ENCODE measurements around the gene ATP6V0A4. TPM values are rescaled to one million over a fixed set of nuclear protein-coding genes. Genes with fewer than 3 reads are reported as not detected.

ATP6V0A4 gene
- total RNA-seq, 2 donors from 2014 or later, result 0.29 to 0.44 TPM

DNA sequence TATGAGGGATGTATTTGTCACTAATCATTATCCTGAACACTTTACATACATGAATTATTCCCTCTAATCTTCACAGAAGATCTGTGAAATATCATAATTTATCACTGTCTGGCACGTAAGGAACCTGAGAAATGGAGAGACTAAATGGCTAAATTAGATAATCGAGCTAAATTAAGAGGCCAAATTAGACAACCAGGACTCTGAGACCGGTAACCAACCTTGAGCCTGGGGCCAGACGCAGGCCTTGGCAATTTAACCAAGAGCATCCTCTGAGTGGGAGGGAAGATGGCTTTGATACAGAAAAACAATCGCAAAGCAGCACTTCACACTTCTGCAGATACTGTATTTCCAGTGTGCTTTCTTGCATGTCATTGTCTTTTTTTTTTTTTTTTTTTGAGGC, 118.2 kb downstream of the ATP6V0A4 start:
- H3K27ac Mint-ChIP-seq, result no peak overlapping the region

DNA sequence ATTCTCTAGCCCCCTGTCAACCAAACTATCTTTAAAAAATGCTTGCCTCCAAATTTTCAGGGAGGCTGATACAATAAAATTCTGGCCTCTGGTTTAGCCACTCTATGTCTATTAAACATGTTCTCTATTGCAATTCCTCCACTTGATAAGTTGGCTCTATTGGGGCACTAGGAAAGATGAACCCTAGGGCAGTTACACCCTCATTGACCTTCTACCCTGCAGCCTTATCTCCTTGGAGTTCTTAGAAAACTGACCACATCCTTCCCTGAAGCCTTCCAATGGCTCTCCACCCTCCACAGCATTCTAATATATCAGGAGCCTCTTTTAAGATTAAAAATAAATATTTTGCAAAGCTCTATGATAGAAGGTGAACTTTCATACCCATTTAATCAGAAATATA, 127.4 kb downstream of the ATP6V0A4 start:
- Mint-ChIP-seq H3K36me3 (ENCODE audit: low read depth) (no peaks in the 10 kb centered on the region), H3K4me3 (no peak overlapping the region), H3K9me3 (peaks cover 16% of the 10 kb centered on the region), H3K4me1 (peaks cover 15% of the 10 kb centered on the region), H3K27ac (no peak overlapping the region), H3K27me3 (ENCODE audit: insufficient read depth) (no peaks in the 10 kb centered on the region)
- Histone ChIP-seq H3K4me1 (ENCODE audit: control insufficient read depth, insufficient read depth, low read length) (peaks cover 4% of the 10 kb centered on the region), H3K36me3 (ENCODE audit: control insufficient read depth, insufficient read depth, low read length) (no peaks in the 10 kb centered on the region), H3K27me3 (ENCODE audit: control insufficient read depth, insufficient read depth, low read length, poor library complexity, severe bottlenecking) (no peaks in the 10 kb centered on the region), H3K9me3 (ENCODE audit: control insufficient read depth, low read length) (peaks cover 10% of the 10 kb centered on the region), H3K27ac (ENCODE audit: low read depth, low read length) (no peak overlapping the region), H3K4me3 (ENCODE audit: low read length) (no peak overlapping the region), H3K9ac (ENCODE audit: extremely low read depth, low read length, poor library complexity, severe bottlenecking) (no peak overlapping the region)
- TF ChIP-seq CTCF (conservative IDR thresholded peaks at IDR 0.05), result no peak
- no peak for DNase-seq

More for the DNA sequence above, 118.2 kb downstream of the ATP6V0A4 start:
- H3K4me3 ChIP-seq (ENCODE audit: low read length), result no peak overlapping the region
- WGBS, 2 experiments (ENCODE audit: insufficient coverage in 1 of 2, insufficient read length in 1 of 2), result 69 to 71% methylated on average over 5 of the region's 5 CpGs
- H3K4me1 Mint-ChIP-seq, result no peaks in the 10 kb centered on the region
- no peak overlapping the region for H3K9ac ChIP-seq (ENCODE audit: extremely low read depth, low read length, poor library complexity, severe bottlenecking)
- H3K36me3 ChIP-seq (ENCODE audit: control insufficient read depth, insufficient read depth, low read length), result no peaks in the 10 kb centered on the region
- no peak for DNase-seq
- peaks cover 9% of the 10 kb centered on the region for H3K36me3 Mint-ChIP-seq (ENCODE audit: low read depth)
- H3K4me3 Mint-ChIP-seq, result no peak overlapping the region
- no peaks in the 10 kb centered on the region for H3K4me1 ChIP-seq (ENCODE audit: control insufficient read depth, insufficient read depth, low read length)
- no peak overlapping the region for H3K27ac ChIP-seq (ENCODE audit: low read depth, low read length)
- H3K27me3 ChIP-seq (ENCODE audit: control insufficient read depth, insufficient read depth, low read length, poor library complexity, severe bottlenecking), result no peaks in the 10 kb centered on the region
- no peak for TF ChIP-seq CTCF (conservative IDR thresholded peaks at IDR 0.05)
- H3K9me3 Mint-ChIP-seq, result peaks cover 36% of the 10 kb centered on the region
- no peaks in the 10 kb centered on the region for H3K27me3 Mint-ChIP-seq (ENCODE audit: insufficient read depth)
- H3K9me3 ChIP-seq (ENCODE audit: control insufficient read depth, low read length), result peaks cover 26% of the 10 kb centered on the region

- Histone ChIP-seq H3K36me3 (ENCODE audit: control insufficient read depth, insufficient read depth, low read length) (no peaks in the 10 kb centered on the region), H3K9ac (ENCODE audit: extremely low read depth, low read length, poor library complexity, severe bottlenecking) (no peak overlapping the region), H3K4me3 (ENCODE audit: low read length) (no peak overlapping the region), H3K4me1 (ENCODE audit: control insufficient read depth, insufficient read depth, low read length) (peaks cover 4% of the 10 kb centered on the region), H3K27ac (ENCODE audit: low read depth, low read length) (no peak overlapping the region), H3K27me3 (ENCODE audit: control insufficient read depth, insufficient read depth, low read length, poor library complexity, severe bottlenecking) (no peaks in the 10 kb centered on the region), H3K9me3 (ENCODE audit: control insufficient read depth, low read length) (peaks cover 10% of the 10 kb centered on the region)
- WGBS, 2 experiments (ENCODE audit: insufficient coverage in 1 of 2, insufficient read length in 1 of 2), result 50 to 95% methylated on average over 1 to 4 of the region's 4 CpGs
- H3K4me3 Mint-ChIP-seq, result no peak overlapping the region
- H3K27me3 Mint-ChIP-seq (ENCODE audit: insufficient read depth), result no peaks in the 10 kb centered on the region
- peaks cover 18% of the 10 kb centered on the region for H3K4me1 Mint-ChIP-seq
- peaks cover 17% of the 10 kb centered on the region for H3K9me3 Mint-ChIP-seq
- H3K27ac Mint-ChIP-seq, result peak overlapping the region; percentile 17
- no peak for TF ChIP-seq CTCF (conservative IDR thresholded peaks at IDR 0.05)
- H3K36me3 Mint-ChIP-seq (ENCODE audit: low read depth), result no peaks in the 10 kb centered on the region
- DNase-seq, result no peak
These were observed 128.6 kb downstream of the ATP6V0A4 start for GRCh38 chr7:138669364-138669763.
